Heart left ventricle (tissue), 16 donors: ENCODE measurements around the gene SNX11. TPM values are rescaled to one million over a fixed set of nuclear protein-coding genes. Genes with fewer than 3 reads are reported as not detected.

Experiments
- ATAC-seq, 4 donors: fragments of 200-7000 bp; cut with Tn5 transposase; one replicate each; pipeline ENCODE4 v1.9.1; 2020 to 2022; ENCODE audit warnings: moderate library complexity in 4 of 4, mild to moderate bottlenecking in 3 of 4, moderate number of reproducible peaks in 1 of 4
- DNase-seq, 5 donors: peaks; one replicate each; pipeline ENCODE4 v3.0.0-alpha.2; 2020
- H3K27ac ChIP-seq, 12 donors: fragments of 200-600 bp; sonication (generic) in 4 of 12; one replicate each; pipeline versions ENCODE4 v1.5.0 to v1.8.0; 2016 to 2022; ENCODE audit warnings: mild to moderate bottlenecking in 2 of 12
- H3K27me3 ChIP-seq, 9 donors: fragments of 200-600 bp; sonication (generic) in 2 of 9; one replicate each; pipeline versions ENCODE4 v1.5.1 to v1.8.0; 2016 to 2022; ENCODE audit warnings: mild to moderate bottlenecking in 3 of 9
- H3K36me3 ChIP-seq, 9 donors: fragments of 200-600 bp; sonication (generic) in 2 of 9; one replicate each; pipeline versions ENCODE4 v1.5.0 to v1.8.0; 2018 to 2022; ENCODE audit warnings: mild to moderate bottlenecking in 2 of 9
- H3K4me1 ChIP-seq, 12 donors: fragments of 200-600 bp; sonication (generic) in 4 of 12; one replicate each; pipeline versions ENCODE4 v1.5.0 to v1.8.0; 2016 to 2022; ENCODE audit warnings: mild to moderate bottlenecking in 3 of 12
- H3K4me3 ChIP-seq, 12 donors: fragments of 200-600 bp; sonication (generic) in 4 of 12; one replicate each; pipeline versions ENCODE4 v1.5.0 to v1.8.0; 2017 to 2022; ENCODE audit warnings: mild to moderate bottlenecking in 9 of 12, moderate library complexity in 4 of 12
- H3K9me3 ChIP-seq, 12 donors: fragments of 200-600 bp; sonication (generic) in 4 of 12; one replicate each; pipeline versions ENCODE4 v1.5.0 to v1.8.0; 2016 to 2022; ENCODE audit warnings: mild to moderate bottlenecking in 1 of 12
- POLR2A ChIP-seq, 2 donors: fragments of 450-650 bp; IDR thresholded peaks; one replicate each; pipeline ENCODE4 v1.6.1; 2017; ENCODE audit warnings: antibody characterized with exemption in 2 of 2, mild to moderate bottlenecking in 2 of 2, moderate library complexity in 2 of 2
- WGBS, 4 donors: extraction: QIAGEN DNeasy Blood & Tissue Kit in 2 of 4; methylation state at CpG; one replicate each; pipeline versions ENCODE4 v1.1.5 to v1.1.7; 2013 to 2018; 5-methylcytosine and 5-hydroxymethylcytosine counted together
- intact Hi-C, 10 donors: fragments of 100-400 bp; cut with DNase I; formaldehyde crosslinking; loops; one replicate each; pipeline versions ENCODE4 v1.11.1 to v1.14.2; 2022
- polyA plus RNA-seq, 2 donors: library from polyadenylated mRNA; stranded (reverse); fragments of 200-250 nt; gene quantifications; one replicate each; pipeline ENCODE4 v1.2.3, GENCODE V29; 2013
- total RNA-seq, 9 donors: library from RNA; depleted of rRNA in 2 of 9; stranded (reverse); fragments of >200 nt in 2 of 9; fragmentation: NEBNext Ultra II Directional in 3 of 9; extraction: Animal tissue kit (Norgen Biotek cat#: 25700) in 3 of 9; gene quantifications; one replicate each; pipeline versions ENCODE4 v1.1.0 to v1.2.4, GENCODE V29; 2016 to 2023
- TF ChIP-seq, protein P1 (sequence below), 12 donors: fragments of 200-600 bp; sonication (generic) in 4 of 12; IDR thresholded peaks; one replicate each; pipeline versions ENCODE4 v1.5.0 to v1.8.0; 2018 to 2022; ENCODE audit warnings: antibody characterized with exemption in 12 of 12, mild to moderate bottlenecking in 5 of 12
- donor health status: ischemic (EF 13 %, LVEDD 7.1; RV severe dilation, severe dysfunction).
- donor health status: healthy with polysubstance abuse.
- donor health status: DM: no; HTN: yes; CAD: no.
- donor health status: DM: no; HTN: no; CAD: no.
- donor health status: ischemic (EF 25% LVEDD 6.9; RV normal size, moderate dysfunction).
- donor health status: ischemic (EF 25% LVEDD 5.7; RV mildly dilated, moderate dysfunction).
- donor health status: healthy.
- donor health status: DM: yes; HTN: yes; CAD: no.
- donor health status: ischemic (EF 35%, LVEDD 5.7; RV mildly dilated, moderate dysfunction).
- donor health status: nonischemic (EF 11% LVEDD 7.7; RV severe dilation, severe dysfunction).
- donor health status: DM: yes; HTN: yes; CAD: no.
- donor health status: PGD.
- donor health status: ischemic (EF 29% LVEDD 5.4; RV normal size, mild dysfunction).
- donor health status: nonischemic (EF 23%, LVEDD 6.1; RV moderate dilation, normal function).

Gene SNX11
- total and polyA plus RNA-seq, 11 donors = 5.2 to 30.8 (median 11.3) TPM

DNA sequence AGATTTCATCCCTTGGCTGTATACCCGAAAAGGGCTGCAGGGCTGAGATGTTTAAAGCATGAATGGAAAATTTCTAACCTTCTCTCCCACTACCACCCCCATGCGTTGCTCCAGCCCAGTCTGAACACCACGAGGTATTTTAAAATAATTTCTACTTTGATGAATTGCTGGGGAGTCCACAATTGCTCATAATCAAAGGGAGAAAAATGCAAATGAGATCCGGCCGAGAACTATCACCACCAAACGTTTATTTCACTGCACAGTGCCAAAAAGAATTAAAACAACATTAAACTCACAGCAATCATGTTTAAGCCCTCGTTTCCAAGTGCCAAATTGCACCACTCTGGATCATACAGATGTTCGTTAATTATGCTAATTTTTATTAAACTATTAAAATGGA is 36.7 kb downstream of the SNX11 start:
- Histone ChIP-seq H3K27ac (no peak overlapping the region), H3K36me3 (no peaks in the 10 kb centered on the region), H3K4me1 (peaks cover 0 to 14% (median 0%) of the 10 kb centered on the region in 12 donors), H3K27me3 (peaks cover 0 to 75% (median 20%) of the 10 kb centered on the region in 9 donors), H3K9me3 (no peaks in the 10 kb centered on the region), H3K4me3 (no peak overlapping the region)
- intact Hi-C loops = loop anchor here in 1 of 10 donors (10.0 kb wide), 1 partner anchor 471 kb away; the partner anchor contains the start of genes HOXB7 and HOXB8
- DNase-seq (no peak), ATAC-seq (no peak)
- TF ChIP-seq, protein P1, sequence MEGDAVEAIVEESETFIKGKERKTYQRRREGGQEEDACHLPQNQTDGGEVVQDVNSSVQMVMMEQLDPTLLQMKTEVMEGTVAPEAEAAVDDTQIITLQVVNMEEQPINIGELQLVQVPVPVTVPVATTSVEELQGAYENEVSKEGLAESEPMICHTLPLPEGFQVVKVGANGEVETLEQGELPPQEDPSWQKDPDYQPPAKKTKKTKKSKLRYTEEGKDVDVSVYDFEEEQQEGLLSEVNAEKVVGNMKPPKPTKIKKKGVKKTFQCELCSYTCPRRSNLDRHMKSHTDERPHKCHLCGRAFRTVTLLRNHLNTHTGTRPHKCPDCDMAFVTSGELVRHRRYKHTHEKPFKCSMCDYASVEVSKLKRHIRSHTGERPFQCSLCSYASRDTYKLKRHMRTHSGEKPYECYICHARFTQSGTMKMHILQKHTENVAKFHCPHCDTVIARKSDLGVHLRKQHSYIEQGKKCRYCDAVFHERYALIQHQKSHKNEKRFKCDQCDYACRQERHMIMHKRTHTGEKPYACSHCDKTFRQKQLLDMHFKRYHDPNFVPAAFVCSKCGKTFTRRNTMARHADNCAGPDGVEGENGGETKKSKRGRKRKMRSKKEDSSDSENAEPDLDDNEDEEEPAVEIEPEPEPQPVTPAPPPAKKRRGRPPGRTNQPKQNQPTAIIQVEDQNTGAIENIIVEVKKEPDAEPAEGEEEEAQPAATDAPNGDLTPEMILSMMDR (IDR thresholded peaks at IDR 0.05) = no peak
- no peak for TF ChIP-seq POLR2A (IDR thresholded peaks at IDR 0.05)
- WGBS, 4 donors = 58 to 61% (median 58%) methylated on average over 8 of the region's 8 CpGs

DNA sequence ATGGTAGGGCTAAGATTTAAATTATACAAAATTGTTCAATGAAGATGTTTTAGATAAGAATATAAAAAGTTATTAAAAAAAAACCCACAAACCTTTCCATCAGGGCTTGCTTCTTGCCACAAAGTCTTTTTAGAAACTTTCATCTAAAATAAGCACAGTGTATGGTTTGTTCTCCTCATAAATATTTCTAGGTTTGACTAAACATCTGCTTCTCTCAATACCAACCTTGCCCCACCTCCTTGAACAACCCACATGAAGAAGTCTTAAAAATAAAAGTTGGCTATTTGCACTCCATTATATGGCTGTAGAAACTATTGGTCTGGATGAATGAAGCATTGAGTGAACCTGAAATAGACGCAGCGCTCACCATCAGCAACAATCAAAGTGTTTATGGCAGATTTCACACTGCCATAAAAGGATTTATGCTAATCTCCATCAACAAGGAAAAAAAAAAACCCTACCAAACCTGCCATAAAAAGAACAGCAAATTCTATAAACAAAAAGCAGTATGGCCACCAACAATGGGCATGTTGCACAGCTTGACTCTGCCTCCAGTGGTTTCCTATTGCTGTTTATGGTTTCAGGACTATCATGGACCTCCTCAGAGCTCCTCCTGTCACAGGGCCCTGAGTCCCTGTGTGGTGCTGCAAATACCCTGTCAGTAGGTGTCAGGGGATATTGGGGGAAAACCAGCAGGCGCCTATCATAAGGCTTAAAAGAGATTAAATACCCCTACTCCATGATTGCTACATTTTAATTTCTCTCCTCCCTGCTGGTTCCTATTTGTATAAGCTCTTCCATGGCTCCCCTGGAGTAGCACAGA is 37.6 kb downstream of the SNX11 start:
- Histone ChIP-seq H3K36me3 (no peaks in the 10 kb centered on the region), H3K4me1 (peaks cover 0 to 7% (median 0%) of the 10 kb centered on the region in 12 donors), H3K4me3 (no peak overlapping the region), H3K9me3 (no peaks in the 10 kb centered on the region), H3K27me3 (peaks cover 1 to 84% (median 26%) of the 10 kb centered on the region in 9 donors), H3K27ac (no peak overlapping the region)
- TF ChIP-seq, protein P1 (IDR thresholded peaks at IDR 0.05) = no peak
- TF ChIP-seq POLR2A (IDR thresholded peaks at IDR 0.05) = no peak
- ATAC-seq (no peak), DNase-seq (no peak)
- WGBS, 4 donors = 88 to 97% (median 90%) methylated on average over 3 of the region's 3 CpGs
- intact Hi-C loops = loop anchor here in 1 of 10 donors (10.0 kb wide), 1 partner anchor 470 kb away; the partner anchor contains the start of genes HOXB7 and HOXB8

DNA sequence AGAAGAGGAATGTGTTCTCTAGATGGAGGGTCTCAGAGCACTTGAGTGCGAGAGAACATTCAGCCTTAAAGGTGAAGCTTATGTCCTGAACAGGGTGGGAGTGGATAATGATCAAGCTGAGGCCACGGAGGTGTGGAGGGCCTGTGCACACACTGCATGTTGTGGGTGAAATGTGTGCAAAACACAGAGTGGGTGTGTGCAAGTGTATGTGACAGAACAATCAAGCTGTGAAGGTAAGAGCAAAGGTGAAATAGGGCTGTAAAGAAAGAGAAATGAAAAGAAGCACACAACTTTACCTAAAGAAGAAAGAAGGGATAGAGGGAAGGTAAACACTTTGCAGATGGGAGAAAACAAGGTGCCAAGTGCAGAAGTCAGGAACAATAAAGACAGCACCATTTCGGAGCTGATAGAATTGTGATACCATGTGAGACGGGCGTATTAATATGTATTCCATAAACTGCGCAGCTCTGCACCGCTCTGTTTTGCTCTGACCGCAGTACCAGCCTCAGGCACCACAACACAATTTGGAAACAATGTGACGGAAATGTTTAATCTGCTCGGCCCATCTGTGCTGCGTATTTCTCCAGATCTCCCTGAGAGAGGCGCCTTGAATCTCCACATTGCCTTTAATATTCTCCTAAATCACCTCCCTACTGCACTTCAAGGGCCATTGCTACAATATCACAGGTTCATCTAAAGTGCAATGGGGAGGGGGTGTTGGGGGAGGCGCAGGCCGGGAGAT is 40.6 kb downstream of the SNX11 start:
- H3K4me3 ChIP-seq = no peak overlapping the region
- no peak overlapping the region for H3K27ac ChIP-seq
- peaks cover 5 to 96% (median 28%) of the 10 kb centered on the region in 9 donors for H3K27me3 ChIP-seq
- no peak for ATAC-seq
- intact Hi-C loops = loop anchor here in 1 of 10 donors (10.0 kb wide), 1 partner anchor 467 kb away; the partner anchor contains the start of genes HOXB7 and HOXB8
- no peaks in the 10 kb centered on the region for H3K4me1 ChIP-seq
- TF ChIP-seq POLR2A (IDR thresholded peaks at IDR 0.05) = no peak
- TF ChIP-seq, protein P1 (IDR thresholded peaks at IDR 0.05) = no peak
- no peaks in the 10 kb centered on the region for H3K36me3 ChIP-seq
- DNase-seq = no peak
- no peaks in the 10 kb centered on the region for H3K9me3 ChIP-seq
- WGBS, 4 donors = 76 to 81% (median 80%) methylated on average over 14 of the region's 14 CpGs
